ENCODE measurements around the gene TAAR6. TPM values are rescaled to one million over a fixed set of nuclear protein-coding genes. Genes with fewer than 3 reads are reported as not detected.
"Not testable (repeated sequence)": the region's sequence is repeated elsewhere in the genome, so short reads cannot be mapped to it uniquely, and the experiment has no call there.

Gene TAAR6
- total and polyA plus RNA-seq, 2 of the 4 experiments (the other 2 are of a cell fraction): not detected

- H3K9me3 ChIP-seq (ENCODE audit: control insufficient read depth, insufficient read depth, low read length); H2BK20ac ChIP-seq (ENCODE audit: low read depth, low read length); H3K36me3 ChIP-seq (ENCODE audit: control insufficient read depth, insufficient read depth, low read length); dilution Hi-C loops (cut with HindIII; ENCODE audit: low sequenced_read_pairs, unreplicated experiment); H3K4me2 ChIP-seq (ENCODE audit: low read depth, low read length); H2BK5ac ChIP-seq (ENCODE audit: low read depth, low read length, poor library complexity, severe bottlenecking); POLR2A ChIA-PET (ENCODE audit: unreplicated experiment); intact Hi-C loops (cut with micrococcal nuclease); H3K9me1 ChIP-seq (ENCODE audit: insufficient read depth, low read length); H3K18ac ChIP-seq (ENCODE audit: low read depth, low read length); H3K4me1 ChIP-seq (ENCODE audit: control insufficient read depth, insufficient read depth, low read length); H4K91ac ChIP-seq (ENCODE audit: insufficient read depth, low read depth, low read length); H3K9ac ChIP-seq (ENCODE audit: low read depth, low read length); H3K56ac ChIP-seq (ENCODE audit: extremely low read depth, insufficient read depth, low read length); DNase-seq; H3K27ac ChIP-seq (ENCODE audit: insufficient read depth, low read length); CTCF ChIA-PET; H3K4me3 ChIP-seq (ENCODE audit: insufficient read depth, low read depth, low read length); H2AK9ac ChIP-seq (replicated peaks; ENCODE audit: low read depth, low read length, poor library complexity); H3K79me1 ChIP-seq (ENCODE audit: low read depth in 1 of 2, low read length in 2 of 2); H3K23ac ChIP-seq (ENCODE audit: low read depth, low read length); H2AK5ac ChIP-seq (ENCODE audit: low read depth, low read length); BruUV-seq (replicated peaks); H3K14ac ChIP-seq (replicated peaks; ENCODE audit: low read depth, low read length); H4K5ac ChIP-seq (ENCODE audit: low read depth, low read length); H2BK120ac ChIP-seq (ENCODE audit: low read depth, low read length); H4K8ac ChIP-seq (ENCODE audit: low read depth in 2 of 2, low read length in 2 of 2); H3K4ac ChIP-seq (ENCODE audit: low read depth, low read length); H4K20me1 ChIP-seq (ENCODE audit: insufficient read depth, low read length); ATAC-seq (ENCODE audit: low read depth); H2AFZ ChIP-seq (replicated peaks; ENCODE audit: low read length, poor library complexity); H2BK15ac ChIP-seq (ENCODE audit: low read depth, low read length): not testable (repeated sequence)
- in situ Hi-C loops (cut with MboI; ENCODE audit: low sequenced_read_pairs): loop anchor here (10.0 kb wide), 1 partner anchor 240 kb away; no protein-coding TSS in a partner anchor
- no CpG with 5 or more reads among the region's 2 CpGs for whole genome bisulfite sequencing, 2 experiments (ENCODE audit: extremely low coverage in 2 of 2, insufficient read length in 1 of 2)
- peaks cover 18% of the 10 kb centered on the region for H3K27me3 ChIP-seq (ENCODE audit: control insufficient read depth, insufficient read depth, low read length)
These were observed 35.6 kb upstream of the TAAR6 start for GRCh38 chr6:132534546-132534945.
